WI38 (cell line): ENCODE data around the gene VAPA.

Experiments used
- H3K4me3 ChIP-seq: 2 replicates; pipeline ENCODE4 v1.5.1; 2011; ENCODE audit warnings: low read depth, mild to moderate bottlenecking, control low read depth, low read length
- CTCF ChIP-seq: IDR thresholded peaks from 2 replicates; pipeline ENCODE4 v1.5.1; 2012; ENCODE audit warnings: low read depth, mild to moderate bottlenecking, control low read depth, low read length

VAPA gene

GRCh38 chr18:10006311-10006893, 92.6 kb downstream of the VAPA start:
- 0 out of 2 replicates have a peak, but pooled peaks have one; percentile 12 for TF ChIP-seq CTCF
- no peak overlapping the region for H3K4me3 ChIP-seq

GRCh38 chr18:10008006-10008647, 94.3 kb downstream of the VAPA start:
- no peak for TF ChIP-seq CTCF
- no peak overlapping the region for H3K4me3 ChIP-seq
